HepG2 (cell line): ENCODE results near the gene NBEAL2. TPM values are rescaled to one million over a fixed set of nuclear protein-coding genes. Genes with fewer than 3 reads are reported as not detected.

Experiments
- ESRRA ChIP-seq: sonication (generic); formaldehyde crosslinking; IDR thresholded peaks from 2 replicates; pipeline ENCODE4 v1.5.1; 2020; ENCODE audit warnings: mild to moderate bottlenecking, low read depth, missing genetic modification reagents
- FOSL2 ChIP-seq: sonication (generic); formaldehyde crosslinking; IDR thresholded peaks from 2 replicates; pipeline ENCODE4 v1.4.0; 2020; ENCODE audit warnings: missing genetic modification reagents
- HMG20B ChIP-seq: conservative IDR thresholded peaks from 2 replicates; pipeline ENCODE4 v1.6.1; 2016; ENCODE audit warnings: missing genetic modification reagents, missing compliant biosample characterization
- IKZF1 ChIP-seq: fragments of 450-650 bp; IDR thresholded peaks from 2 replicates; pipeline ENCODE4 v1.7.1; 2016
- KAT2B ChIP-seq: fragments of 150-350 bp; IDR thresholded peaks from 2 replicates; pipeline ENCODE4 v1.6.1; 2014; ENCODE audit warnings: low read depth, low read length, borderline replicate concordance
- KDM5A ChIP-seq: fragments of 200-600 bp; sonication (generic); IDR thresholded peaks from 2 replicates; pipeline ENCODE4 v1.7.0; 2018; ENCODE audit warnings: antibody characterized with exemption, mild to moderate bottlenecking, low read length, borderline replicate concordance
- NFIB ChIP-seq: sonication (generic); formaldehyde crosslinking; IDR thresholded peaks from 2 replicates; pipeline ENCODE4 v1.9.0; 2021; ENCODE audit warnings: missing genetic modification reagents, mild to moderate bottlenecking, borderline replicate concordance
- PHF8 ChIP-seq: sonication (generic); formaldehyde crosslinking; IDR thresholded peaks from 2 replicates; pipeline ENCODE4 v1.5.0; 2020; ENCODE audit warnings: missing genetic modification reagents
- SPEN ChIP-seq: sonication (generic); formaldehyde crosslinking; IDR thresholded peaks from 2 replicates; pipeline ENCODE4 v1.5.1; 2020; ENCODE audit warnings: low read depth, mild to moderate bottlenecking, missing genetic modification reagents
- SRY ChIP-seq: sonication (generic); formaldehyde crosslinking; IDR thresholded peaks from 2 replicates; pipeline ENCODE4 v1.8.0; 2022; ENCODE audit warnings: mild to moderate bottlenecking, missing genetic modification reagents
- TAF15 ChIP-seq: fragments of 200-400 bp; formaldehyde crosslinking; IDR thresholded peaks from one replicate; pipeline ENCODE4 v1.6.1; 2018; ENCODE audit warnings: mild to moderate bottlenecking, low read depth, low read length; ENCODE audit not compliant: poor library complexity, severe bottlenecking
- THAP11 ChIP-seq: IDR thresholded peaks from 2 replicates; pipeline ENCODE4 v1.6.1; 2016; ENCODE audit warnings: missing biosample characterization, missing genetic modification reagents
- ZNF547 ChIP-seq: sonication (generic); formaldehyde crosslinking; IDR thresholded peaks from 2 replicates; pipeline ENCODE4 v1.5.1; 2020; ENCODE audit warnings: mild to moderate bottlenecking, missing genetic modification reagents
- ZNF672 ChIP-seq: sonication (generic); formaldehyde crosslinking; IDR thresholded peaks from 2 replicates; pipeline ENCODE4 v1.8.1; 2022; ENCODE audit warnings: missing genetic modification reagents
- polyA plus RNA-seq, 8 experiments: library from polyadenylated mRNA; depleted of rRNA in 3 of 8; stranded (reverse) in 7 of 8; unstranded in 1 of 8; fragments of >200 nt; fragmentation: Illumina TruSeq in 4 of 8; extraction: Trizol in 4 of 8; gene quantifications; 2 replicates each; pipeline versions ENCODE4 v1.2.1 to v1.2.3, GENCODE V29; 2011 to 2016; ENCODE audit warnings: low read depth in 4 of 8, missing spikeins in 1 of 8, mixed read lengths in 1 of 8; ENCODE audit not compliant: insufficient read depth in 1 of 8
- total RNA-seq, 5 experiments: library from RNA; depleted of rRNA; stranded (reverse); fragments of >200 nt; fragmentation: Illumina TruSeq; extraction: Trizol; gene quantifications; 2 replicates each; pipeline ENCODE4 v1.2.3, GENCODE V29; 2016; ENCODE audit warnings: low read depth in 1 of 5
- TF ChIP-seq, protein P1 (sequence below), 2 experiments: sonication (generic) in 1 of 2; formaldehyde crosslinking in 1 of 2; IDR thresholded peaks; 2 replicates each; pipeline versions ENCODE4 v1.4.0 to v1.6.1; 2018 to 2020; ENCODE audit warnings: missing genetic modification reagents in 2 of 2, borderline replicate concordance in 1 of 2, low read depth in 1 of 2, mild to moderate bottlenecking in 1 of 2, missing biosample characterization in 1 of 2
- TF ChIP-seq, protein P2 (sequence below): sonication (generic); formaldehyde crosslinking; IDR thresholded peaks from 2 replicates; pipeline ENCODE4 v1.5.0; 2020; ENCODE audit warnings: mild to moderate bottlenecking, missing genetic modification reagents
- TF ChIP-seq, protein P3 (sequence below): sonication (generic); formaldehyde crosslinking; IDR thresholded peaks from 2 replicates; pipeline ENCODE4 v1.5.1; 2020; ENCODE audit warnings: mild to moderate bottlenecking, missing genetic modification reagents, moderate library complexity
- TF ChIP-seq, protein P4 (sequence below): sonication (generic); formaldehyde crosslinking; IDR thresholded peaks from 2 replicates; pipeline ENCODE4 v1.8.1; 2023; ENCODE audit warnings: mild to moderate bottlenecking, moderate library complexity, missing genetic modification reagents

NBEAL2 gene
- total and polyA plus RNA-seq, 2 of the 13 experiments (the other 11 are each of a cell fraction or from before 2014, with no cell fraction given) = 9.7 to 12.4 TPM

DNA sequence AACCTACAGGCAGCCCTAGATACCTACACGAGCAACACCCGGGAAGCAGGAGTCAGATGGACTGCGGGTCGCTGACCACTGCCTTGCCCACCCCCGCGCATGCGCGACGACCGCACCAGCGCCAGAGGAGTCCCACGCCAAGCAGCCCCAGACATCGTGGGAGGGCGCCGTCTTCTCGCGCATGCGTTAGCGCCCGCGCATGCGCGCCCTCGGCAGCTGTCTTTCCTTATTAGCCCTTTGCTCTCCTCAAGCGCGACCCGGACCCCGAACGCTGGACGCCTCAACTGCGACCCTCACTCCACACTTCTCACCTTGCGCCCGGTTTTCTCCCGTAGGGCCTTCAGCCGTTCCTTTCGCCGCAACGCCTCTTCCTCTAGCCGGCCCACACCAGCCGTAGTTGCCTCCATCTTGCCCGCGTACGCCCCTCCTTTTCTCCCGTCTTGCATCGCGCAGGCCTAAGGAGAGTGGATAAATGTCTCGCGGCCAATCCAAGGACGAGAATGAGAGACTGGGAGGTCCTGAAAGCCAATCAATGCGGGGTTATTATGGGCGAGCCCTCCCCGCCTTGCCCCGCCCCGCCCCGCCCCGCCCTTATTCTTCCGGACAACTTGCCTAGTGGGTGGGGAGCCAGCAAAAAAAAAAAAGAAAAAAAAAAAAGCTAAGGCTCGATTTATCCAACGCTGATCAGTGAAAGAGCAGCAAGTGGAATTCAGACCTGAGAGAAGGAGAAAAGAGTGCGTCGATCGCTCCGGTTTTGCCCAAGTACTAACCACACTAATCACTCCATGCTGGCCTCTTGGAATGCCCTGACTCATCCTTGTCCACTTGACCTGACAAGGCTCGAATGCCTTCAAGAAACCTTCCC is 2.9 kb upstream of the NBEAL2 start, which contains the start of gene CCDC12 (continued):
- TF ChIP-seq, protein P1, sequence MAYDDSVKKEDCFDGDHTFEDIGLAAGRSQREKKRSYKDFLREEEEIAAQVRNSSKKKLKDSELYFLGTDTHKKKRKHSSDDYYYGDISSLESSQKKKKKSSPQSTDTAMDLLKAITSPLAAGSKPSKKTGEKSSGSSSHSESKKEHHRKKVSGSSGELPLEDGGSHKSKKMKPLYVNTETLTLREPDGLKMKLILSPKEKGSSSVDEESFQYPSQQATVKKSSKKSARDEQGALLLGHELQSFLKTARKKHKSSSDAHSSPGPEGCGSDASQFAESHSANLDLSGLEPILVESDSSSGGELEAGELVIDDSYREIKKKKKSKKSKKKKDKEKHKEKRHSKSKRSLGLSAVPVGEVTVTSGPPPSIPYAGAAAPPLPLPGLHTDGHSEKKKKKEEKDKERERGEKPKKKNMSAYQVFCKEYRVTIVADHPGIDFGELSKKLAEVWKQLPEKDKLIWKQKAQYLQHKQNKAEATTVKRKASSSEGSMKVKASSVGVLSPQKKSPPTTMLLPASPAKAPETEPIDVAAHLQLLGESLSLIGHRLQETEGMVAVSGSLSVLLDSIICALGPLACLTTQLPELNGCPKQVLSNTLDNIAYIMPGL (CRISPR knock-in tag; IDR thresholded peaks at IDR 0.05; ENCODE audit: borderline replicate concordance in 1 of 2, low read depth in 1 of 2) = peak in 1 of 2 experiments; percentile 57; a peak in 1 of 4 replicates
- TF ChIP-seq KDM5A = peak; percentile 87; the same call in 1 of the 2 replicates
- TF ChIP-seq, protein P2, sequence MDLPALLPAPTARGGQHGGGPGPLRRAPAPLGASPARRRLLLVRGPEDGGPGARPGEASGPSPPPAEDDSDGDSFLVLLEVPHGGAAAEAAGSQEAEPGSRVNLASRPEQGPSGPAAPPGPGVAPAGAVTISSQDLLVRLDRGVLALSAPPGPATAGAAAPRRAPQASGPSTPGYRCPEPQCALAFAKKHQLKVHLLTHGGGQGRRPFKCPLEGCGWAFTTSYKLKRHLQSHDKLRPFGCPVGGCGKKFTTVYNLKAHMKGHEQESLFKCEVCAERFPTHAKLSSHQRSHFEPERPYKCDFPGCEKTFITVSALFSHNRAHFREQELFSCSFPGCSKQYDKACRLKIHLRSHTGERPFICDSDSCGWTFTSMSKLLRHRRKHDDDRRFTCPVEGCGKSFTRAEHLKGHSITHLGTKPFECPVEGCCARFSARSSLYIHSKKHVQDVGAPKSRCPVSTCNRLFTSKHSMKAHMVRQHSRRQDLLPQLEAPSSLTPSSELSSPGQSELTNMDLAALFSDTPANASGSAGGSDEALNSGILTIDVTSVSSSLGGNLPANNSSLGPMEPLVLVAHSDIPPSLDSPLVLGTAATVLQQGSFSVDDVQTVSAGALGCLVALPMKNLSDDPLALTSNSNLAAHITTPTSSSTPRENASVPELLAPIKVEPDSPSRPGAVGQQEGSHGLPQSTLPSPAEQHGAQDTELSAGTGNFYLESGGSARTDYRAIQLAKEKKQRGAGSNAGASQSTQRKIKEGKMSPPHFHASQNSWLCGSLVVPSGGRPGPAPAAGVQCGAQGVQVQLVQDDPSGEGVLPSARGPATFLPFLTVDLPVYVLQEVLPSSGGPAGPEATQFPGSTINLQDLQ (CRISPR knock-in tag) = peak; percentile 45; the same call in 1 of the 2 replicates
- peak; percentile 64 for TF ChIP-seq FOSL2
- TF ChIP-seq ZNF547 (CRISPR knock-in tag) = no peak
- TF ChIP-seq NFIB (CRISPR knock-in tag) = no peak
- no peak for TF ChIP-seq KAT2B
- peak; percentile 56; the same call in 1 of the 2 replicates for TF ChIP-seq SRY (CRISPR knock-in tag)
- peak; percentile 90 for TF ChIP-seq THAP11 (CRISPR knock-in tag)
- TF ChIP-seq PHF8 (CRISPR knock-in tag) = peak; percentile 85
- TF ChIP-seq SPEN (CRISPR knock-in tag) = peak; percentile 88
- TF ChIP-seq ESRRA (CRISPR knock-in tag) = peak; percentile 21; the same call in 1 of the 2 replicates
- no peak for TF ChIP-seq ZNF672 (CRISPR knock-in tag)
- TF ChIP-seq HMG20B (CRISPR knock-in tag) = peak; percentile 34; the same call in 1 of the 2 replicates
- no peak for TF ChIP-seq TAF15
- TF ChIP-seq, protein P3, sequence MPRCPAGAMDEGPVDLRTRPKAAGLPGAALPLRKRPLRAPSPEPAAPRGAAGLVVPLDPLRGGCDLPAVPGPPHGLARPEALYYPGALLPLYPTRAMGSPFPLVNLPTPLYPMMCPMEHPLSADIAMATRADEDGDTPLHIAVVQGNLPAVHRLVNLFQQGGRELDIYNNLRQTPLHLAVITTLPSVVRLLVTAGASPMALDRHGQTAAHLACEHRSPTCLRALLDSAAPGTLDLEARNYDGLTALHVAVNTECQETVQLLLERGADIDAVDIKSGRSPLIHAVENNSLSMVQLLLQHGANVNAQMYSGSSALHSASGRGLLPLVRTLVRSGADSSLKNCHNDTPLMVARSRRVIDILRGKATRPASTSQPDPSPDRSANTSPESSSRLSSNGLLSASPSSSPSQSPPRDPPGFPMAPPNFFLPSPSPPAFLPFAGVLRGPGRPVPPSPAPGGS = peak; percentile 38; the same call in 1 of the 2 replicates
- TF ChIP-seq IKZF1 = no peak
- TF ChIP-seq, protein P4, sequence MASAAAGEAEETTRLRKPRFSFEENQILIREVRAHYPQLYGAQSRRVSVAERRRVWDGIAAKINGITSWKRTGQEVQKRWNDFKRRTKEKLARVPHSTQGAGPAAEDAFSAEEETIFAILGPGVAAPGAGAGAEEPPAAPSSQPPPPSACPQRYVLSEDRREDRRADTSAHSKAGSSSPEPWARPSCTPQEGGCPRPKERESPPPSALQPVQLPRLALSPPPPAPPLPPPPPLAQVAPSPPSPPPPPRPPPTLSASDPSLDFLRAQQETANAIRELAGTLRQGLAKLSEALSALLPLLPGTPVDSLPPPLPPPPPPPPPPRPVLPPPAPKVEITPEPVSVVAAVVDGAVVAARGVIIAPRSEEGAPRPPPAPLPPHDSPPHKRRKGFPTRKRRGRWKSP (CRISPR knock-in tag) = peak; percentile 70; the same call in 1 of the 2 replicates
